Gastroesophageal sphincter (tissue), 3 donors: ENCODE data around the gene GSPT1.

Experiments used
- CTCF ChIP-seq, 4 experiments: fragments of 200-600 bp in 2 of 4; fragments of 450-650 bp in 2 of 4; sonication (generic) in 1 of 4; IDR thresholded peaks; one replicate each; pipeline ENCODE4 v1.5.1; 2017 to 2019; ENCODE audit warnings: antibody characterized with exemption in 4 of 4, mild to moderate bottlenecking in 2 of 4, moderate library complexity in 2 of 4
- EP300 ChIP-seq: sonication (generic); formaldehyde crosslinking; IDR thresholded peaks from one replicate; pipeline ENCODE4 v1.6.1; 2017; ENCODE audit warnings: antibody characterized with exemption, mild to moderate bottlenecking
- POLR2A ChIP-seq, 2 donors: fragments of 450-650 bp; IDR thresholded peaks; one replicate each; pipeline ENCODE4 v1.6.1; 2017; ENCODE audit warnings: antibody characterized with exemption in 2 of 2, mild to moderate bottlenecking in 2 of 2, moderate library complexity in 1 of 2
- POLR2AphosphoS5 ChIP-seq: sonication (generic); formaldehyde crosslinking; IDR thresholded peaks from one replicate; pipeline ENCODE4 v1.6.1; 2017; ENCODE audit warnings: antibody characterized with exemption

GRCh38 chr16:11948819-11949218, 33.1 kb upstream of the GSPT1 start:
- TF ChIP-seq CTCF (IDR thresholded peaks at IDR 0.05) (no peak), POLR2A (IDR thresholded peaks at IDR 0.05) (no peak), POLR2AphosphoS5 (no peak), EP300 (no peak)
